Activated CD4-positive, alpha-beta T cell treated with anti-CD3 and anti-CD28 coated beads, Interleukin-2, amount 50 U/mL, for 16 hours (primary cell): ENCODE data around the gene OR5A2.
"Not testable (repeated sequence)": the region's sequence is repeated elsewhere in the genome, so short reads cannot be mapped to it uniquely, and the experiment has no call there.

Source experiments
- DNase-seq: peaks from one replicate; pipeline ENCODE4 v3.0.0-alpha.2; 2020

OR5A2 gene

DNA sequence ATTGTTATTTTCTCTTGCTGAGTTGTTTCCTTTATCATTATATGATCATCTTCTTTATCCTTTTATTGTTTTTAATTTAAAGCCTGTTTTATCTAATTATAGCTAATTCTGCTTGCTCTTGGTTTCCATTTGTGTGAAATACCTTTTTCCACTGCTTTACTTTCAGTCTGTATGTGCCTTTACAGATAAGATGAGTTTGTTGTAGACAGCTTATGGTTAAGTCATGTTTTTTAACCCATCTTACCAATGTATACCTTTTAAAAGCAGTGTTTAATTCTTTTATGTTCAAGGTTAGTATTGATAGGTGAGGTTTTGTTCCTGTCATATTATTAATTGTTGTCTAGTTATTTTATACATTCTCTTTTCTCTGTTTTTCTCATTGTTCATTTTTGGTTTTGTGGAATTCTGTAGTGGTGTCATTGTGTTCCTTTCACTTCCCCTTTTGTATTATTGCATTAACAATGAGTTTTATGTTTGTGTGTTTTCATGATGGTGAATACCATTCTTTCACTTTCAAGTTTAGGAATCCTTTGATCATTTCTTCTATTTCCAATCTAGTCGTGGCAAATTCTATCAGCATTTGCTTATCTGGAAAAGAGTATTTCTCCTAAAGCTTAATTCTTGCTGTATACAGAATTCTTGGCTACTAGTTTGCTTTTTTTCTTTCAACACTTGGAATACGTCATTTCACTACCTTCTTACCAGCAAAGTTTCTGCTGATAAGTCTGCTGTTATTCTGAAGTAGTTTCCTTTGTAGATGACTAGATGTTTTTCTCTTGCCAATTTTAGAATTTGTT lies 45.8 kb downstream of the OR5A2 start:
- no peak for DNase-seq

DNA sequence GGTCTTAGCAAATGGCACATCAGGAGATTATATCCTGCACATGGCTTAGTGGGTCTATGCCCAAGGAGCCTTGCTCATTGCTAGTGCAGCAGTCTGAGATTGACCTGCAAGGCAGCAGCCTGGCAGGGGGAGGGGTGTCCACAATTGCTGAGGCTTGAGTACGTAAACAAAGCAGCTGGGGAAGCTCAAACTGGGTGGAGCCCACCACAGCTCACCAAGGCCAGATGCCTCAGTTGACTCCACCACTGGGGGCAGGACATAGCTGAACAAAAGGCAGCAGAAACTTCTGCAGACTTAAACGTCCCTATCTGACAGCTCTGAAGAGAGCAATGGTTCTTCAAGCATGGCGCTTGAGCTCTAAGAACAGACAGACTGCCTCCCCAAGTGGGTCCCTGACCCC lies 53.9 kb downstream of the OR5A2 start:
- DNase-seq = not testable (repeated sequence)

DNA sequence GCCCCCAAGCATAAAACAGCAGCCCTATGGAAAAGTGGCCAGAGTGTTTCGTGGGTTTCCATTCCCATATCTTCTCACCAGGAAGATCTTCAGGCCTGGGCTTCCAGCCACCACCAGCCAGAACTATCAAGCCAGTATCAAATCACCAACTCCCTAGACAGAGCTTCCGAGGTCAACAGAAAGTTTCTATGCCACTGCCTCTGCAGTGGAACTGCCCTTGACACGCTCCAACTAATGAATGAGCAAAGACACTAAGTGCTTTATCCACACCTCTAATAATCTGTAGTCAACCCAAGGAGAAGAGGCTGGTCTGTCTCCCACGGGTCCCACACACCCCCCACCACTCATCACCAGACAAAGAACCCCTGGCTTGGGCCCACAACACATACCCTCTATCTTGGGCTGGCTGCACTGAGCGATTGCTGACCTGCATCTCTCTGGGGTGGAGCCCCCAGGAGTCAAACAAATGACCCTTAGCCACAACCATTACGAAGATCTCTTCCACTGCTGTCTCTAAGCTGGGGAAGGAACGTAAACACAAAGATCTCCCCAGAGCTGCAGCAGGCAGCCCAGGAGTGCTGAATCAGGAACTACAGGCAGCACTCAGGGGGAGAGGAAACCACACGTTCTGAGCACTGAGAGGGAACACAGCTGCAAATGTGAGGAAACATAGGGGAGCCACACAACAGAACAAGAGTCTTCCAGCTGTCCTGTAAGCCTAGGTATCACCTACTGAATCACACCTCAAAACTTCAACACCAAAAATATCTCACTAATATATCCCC lies 57.8 kb downstream of the OR5A2 start:
- DNase-seq = no peak
